AG09309 (cell line): ENCODE measurements around the gene UBQLN3.

ENCODE experiments used
- DNase-seq: peaks from one replicate; pipeline ENCODE4 v3.0.0-alpha.2; 2010; ENCODE audit warnings: low read depth
- H3K4me3 ChIP-seq: 2 replicates; pipeline ENCODE4 v1.5.1; 2011; ENCODE audit warnings: mild to moderate bottlenecking, low read depth, low read length, moderate library complexity; ENCODE audit not compliant: control insufficient read depth
- CTCF ChIP-seq: IDR thresholded peaks from 2 replicates; pipeline ENCODE4 v1.5.1; 2011; ENCODE audit warnings: mild to moderate bottlenecking, low read depth, low read length, inconsistent platforms; ENCODE audit not compliant: insufficient read depth, control insufficient read depth; ENCODE audit errors: missing control alignments

UBQLN3 gene

GRCh38 chr11:5476186-5476819 lies 33.5 kb downstream of the UBQLN3 start:
- TF ChIP-seq CTCF, result peak; percentile 80
- no peak overlapping the region for H3K4me3 ChIP-seq
- peak; percentile 8 for DNase-seq

- no peak overlapping the region for H3K4me3 ChIP-seq
- no peak for DNase-seq
- no peak for TF ChIP-seq CTCF
These were observed 35.8 kb downstream of the UBQLN3 start for GRCh38 chr11:5473921-5474320.

GRCh38 chr11:5467527-5467926 lies 42.2 kb downstream of the UBQLN3 start:
- H3K4me3 ChIP-seq, result no peak overlapping the region
- no peak for DNase-seq
- TF ChIP-seq CTCF, result no peak

- no peak for TF ChIP-seq CTCF
These were observed 48.7 kb downstream of the UBQLN3 start for GRCh38 chr11:5460983-5461621.

More at GRCh38 chr11:5460983-5461621, 48.7 kb downstream of the UBQLN3 start:
- H3K4me3 ChIP-seq, result no peak overlapping the region
- DNase-seq, result no peak
